Hepatocyte (in vitro differentiated cells): Measurements from ENCODE around the gene NPIPB6.

ENCODE experiments used
- EZH2 ChIP-seq: fragments of 200-600 bp; sonication (generic); IDR thresholded peaks from 2 replicates; pipeline ENCODE4 v1.6.1; 2016; ENCODE audit warnings: antibody characterized with exemption, mild to moderate bottlenecking, borderline replicate concordance
- EZH2phosphoT487 ChIP-seq: fragments of 200-600 bp; sonication (generic); IDR thresholded peaks from one replicate; pipeline ENCODE4 v1.6.1; 2018; ENCODE audit warnings: antibody characterized with exemption, mild to moderate bottlenecking, low read depth, moderate library complexity; ENCODE audit not compliant: unreplicated experiment, severe bottlenecking
- TF ChIP-seq, protein P1 (sequence below): fragments of 200-600 bp; sonication (generic); IDR thresholded peaks from 2 replicates; pipeline ENCODE4 v1.5.1; 2016; ENCODE audit warnings: antibody characterized with exemption, mild to moderate bottlenecking; ENCODE audit not compliant: poor library complexity

DNA sequence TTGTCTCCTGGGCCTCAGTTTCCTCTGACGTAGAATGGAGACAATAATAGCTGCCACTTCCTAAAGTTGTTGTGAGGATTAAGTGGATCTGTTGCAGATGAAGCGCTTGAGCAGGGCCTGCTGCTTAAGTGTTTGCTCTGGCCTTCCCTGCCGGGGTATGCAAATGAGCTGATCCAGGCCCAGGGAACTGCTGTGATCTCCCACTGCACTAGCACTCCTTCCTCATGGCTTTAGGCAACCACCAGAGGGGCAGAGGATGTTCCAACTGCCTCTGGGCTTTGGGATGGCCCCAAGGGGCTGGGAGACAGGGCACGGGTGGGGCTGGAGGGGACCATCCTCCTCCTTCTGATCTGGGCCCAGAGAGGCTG is 64.8 kb downstream of the NPIPB6 start:
- TF ChIP-seq EZH2 (no peak), EZH2phosphoT487 (no peak)
- TF ChIP-seq, protein P1, sequence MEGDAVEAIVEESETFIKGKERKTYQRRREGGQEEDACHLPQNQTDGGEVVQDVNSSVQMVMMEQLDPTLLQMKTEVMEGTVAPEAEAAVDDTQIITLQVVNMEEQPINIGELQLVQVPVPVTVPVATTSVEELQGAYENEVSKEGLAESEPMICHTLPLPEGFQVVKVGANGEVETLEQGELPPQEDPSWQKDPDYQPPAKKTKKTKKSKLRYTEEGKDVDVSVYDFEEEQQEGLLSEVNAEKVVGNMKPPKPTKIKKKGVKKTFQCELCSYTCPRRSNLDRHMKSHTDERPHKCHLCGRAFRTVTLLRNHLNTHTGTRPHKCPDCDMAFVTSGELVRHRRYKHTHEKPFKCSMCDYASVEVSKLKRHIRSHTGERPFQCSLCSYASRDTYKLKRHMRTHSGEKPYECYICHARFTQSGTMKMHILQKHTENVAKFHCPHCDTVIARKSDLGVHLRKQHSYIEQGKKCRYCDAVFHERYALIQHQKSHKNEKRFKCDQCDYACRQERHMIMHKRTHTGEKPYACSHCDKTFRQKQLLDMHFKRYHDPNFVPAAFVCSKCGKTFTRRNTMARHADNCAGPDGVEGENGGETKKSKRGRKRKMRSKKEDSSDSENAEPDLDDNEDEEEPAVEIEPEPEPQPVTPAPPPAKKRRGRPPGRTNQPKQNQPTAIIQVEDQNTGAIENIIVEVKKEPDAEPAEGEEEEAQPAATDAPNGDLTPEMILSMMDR: no peak
